Measurements from ENCODE around the gene RIOK1.
"Not testable (repeated sequence)": the region's sequence is repeated elsewhere in the genome, so short reads cannot be mapped to it uniquely, and the experiment has no call there.

DNA sequence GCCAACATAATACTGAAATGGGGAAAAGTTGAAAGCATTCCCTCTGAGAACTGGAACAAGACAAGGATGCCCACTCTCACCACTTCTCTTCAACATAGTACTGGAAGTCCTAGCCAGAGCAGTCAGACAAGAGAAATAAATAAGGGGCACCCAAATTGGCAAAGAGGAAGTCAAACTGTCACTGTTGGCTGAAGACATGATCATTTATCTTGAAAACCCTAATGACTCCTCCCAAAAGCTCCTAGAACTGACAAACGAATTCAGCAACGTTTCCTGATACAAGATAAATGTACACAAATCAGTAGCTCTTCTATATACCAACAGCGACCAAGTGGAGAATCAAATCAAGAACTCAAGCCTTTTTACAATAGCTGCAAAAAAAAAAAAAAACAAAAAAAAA lies 37.7 kb upstream of the RIOK1 start:
- not testable (repeated sequence) for TF ChIP-seq EZH2 (IDR thresholded peaks at IDR 0.05; ENCODE audit: borderline replicate concordance); EZH2phosphoT487 (IDR thresholded peaks at IDR 0.05; ENCODE audit: low read depth, severe bottlenecking, unreplicated experiment)
- TF ChIP-seq, protein P1, sequence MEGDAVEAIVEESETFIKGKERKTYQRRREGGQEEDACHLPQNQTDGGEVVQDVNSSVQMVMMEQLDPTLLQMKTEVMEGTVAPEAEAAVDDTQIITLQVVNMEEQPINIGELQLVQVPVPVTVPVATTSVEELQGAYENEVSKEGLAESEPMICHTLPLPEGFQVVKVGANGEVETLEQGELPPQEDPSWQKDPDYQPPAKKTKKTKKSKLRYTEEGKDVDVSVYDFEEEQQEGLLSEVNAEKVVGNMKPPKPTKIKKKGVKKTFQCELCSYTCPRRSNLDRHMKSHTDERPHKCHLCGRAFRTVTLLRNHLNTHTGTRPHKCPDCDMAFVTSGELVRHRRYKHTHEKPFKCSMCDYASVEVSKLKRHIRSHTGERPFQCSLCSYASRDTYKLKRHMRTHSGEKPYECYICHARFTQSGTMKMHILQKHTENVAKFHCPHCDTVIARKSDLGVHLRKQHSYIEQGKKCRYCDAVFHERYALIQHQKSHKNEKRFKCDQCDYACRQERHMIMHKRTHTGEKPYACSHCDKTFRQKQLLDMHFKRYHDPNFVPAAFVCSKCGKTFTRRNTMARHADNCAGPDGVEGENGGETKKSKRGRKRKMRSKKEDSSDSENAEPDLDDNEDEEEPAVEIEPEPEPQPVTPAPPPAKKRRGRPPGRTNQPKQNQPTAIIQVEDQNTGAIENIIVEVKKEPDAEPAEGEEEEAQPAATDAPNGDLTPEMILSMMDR (IDR thresholded peaks at IDR 0.05; ENCODE audit: poor library complexity) = not testable (repeated sequence)

All from hepatocyte (in vitro differentiated cells).